GM12873 (cell line): ENCODE measurements around the gene ZBTB20.

Source experiments
- TF ChIP-seq, protein P1 (sequence below): IDR thresholded peaks from 2 replicates; pipeline ENCODE4 v1.5.1; 2012; ENCODE audit warnings: low read depth, mild to moderate bottlenecking, moderate library complexity, low read length, control low read depth; ENCODE audit not compliant: insufficient read depth; ENCODE audit errors: missing control alignments

ZBTB20 gene

DNA sequence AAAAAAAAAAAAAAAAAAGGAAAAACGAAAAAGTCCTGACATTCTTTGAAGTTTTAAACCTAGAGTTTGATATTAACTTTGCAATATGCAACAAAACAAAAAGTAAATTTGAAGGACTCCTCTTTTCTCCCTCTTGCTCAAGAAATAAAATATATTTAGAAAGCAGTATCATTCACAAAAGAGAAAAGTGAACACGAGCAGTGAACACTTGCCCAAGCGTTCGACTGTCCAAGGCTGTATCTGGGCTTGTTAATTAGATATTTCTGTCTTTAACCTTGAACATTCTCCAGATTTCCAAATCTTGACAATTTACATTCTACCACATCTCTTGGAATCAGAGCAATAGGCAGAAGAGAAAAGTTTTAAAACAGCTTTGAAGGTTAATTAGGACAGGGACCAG lies 495.5 kb downstream of the ZBTB20 start:
- TF ChIP-seq, protein P1, sequence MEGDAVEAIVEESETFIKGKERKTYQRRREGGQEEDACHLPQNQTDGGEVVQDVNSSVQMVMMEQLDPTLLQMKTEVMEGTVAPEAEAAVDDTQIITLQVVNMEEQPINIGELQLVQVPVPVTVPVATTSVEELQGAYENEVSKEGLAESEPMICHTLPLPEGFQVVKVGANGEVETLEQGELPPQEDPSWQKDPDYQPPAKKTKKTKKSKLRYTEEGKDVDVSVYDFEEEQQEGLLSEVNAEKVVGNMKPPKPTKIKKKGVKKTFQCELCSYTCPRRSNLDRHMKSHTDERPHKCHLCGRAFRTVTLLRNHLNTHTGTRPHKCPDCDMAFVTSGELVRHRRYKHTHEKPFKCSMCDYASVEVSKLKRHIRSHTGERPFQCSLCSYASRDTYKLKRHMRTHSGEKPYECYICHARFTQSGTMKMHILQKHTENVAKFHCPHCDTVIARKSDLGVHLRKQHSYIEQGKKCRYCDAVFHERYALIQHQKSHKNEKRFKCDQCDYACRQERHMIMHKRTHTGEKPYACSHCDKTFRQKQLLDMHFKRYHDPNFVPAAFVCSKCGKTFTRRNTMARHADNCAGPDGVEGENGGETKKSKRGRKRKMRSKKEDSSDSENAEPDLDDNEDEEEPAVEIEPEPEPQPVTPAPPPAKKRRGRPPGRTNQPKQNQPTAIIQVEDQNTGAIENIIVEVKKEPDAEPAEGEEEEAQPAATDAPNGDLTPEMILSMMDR: no peak

DNA sequence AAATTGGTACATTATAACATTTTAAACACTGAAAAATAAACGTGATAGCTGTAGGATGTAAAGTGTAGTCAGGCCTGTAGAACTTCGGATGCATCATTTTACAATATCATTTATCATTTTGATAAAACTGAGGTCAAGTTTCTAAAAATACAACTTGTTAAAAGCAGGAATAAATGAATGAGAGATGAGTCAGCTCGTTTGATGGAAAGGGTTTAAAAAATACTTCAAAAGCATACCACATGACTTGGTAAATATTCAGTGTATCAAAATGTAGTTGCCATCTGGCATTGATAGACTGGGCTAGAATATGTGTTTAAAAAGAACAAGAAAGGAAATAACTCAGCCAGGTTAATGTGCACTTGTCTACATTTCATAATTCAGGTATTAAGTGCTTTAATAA lies 496.3 kb downstream of the ZBTB20 start:
- TF ChIP-seq, protein P1: no peak

DNA sequence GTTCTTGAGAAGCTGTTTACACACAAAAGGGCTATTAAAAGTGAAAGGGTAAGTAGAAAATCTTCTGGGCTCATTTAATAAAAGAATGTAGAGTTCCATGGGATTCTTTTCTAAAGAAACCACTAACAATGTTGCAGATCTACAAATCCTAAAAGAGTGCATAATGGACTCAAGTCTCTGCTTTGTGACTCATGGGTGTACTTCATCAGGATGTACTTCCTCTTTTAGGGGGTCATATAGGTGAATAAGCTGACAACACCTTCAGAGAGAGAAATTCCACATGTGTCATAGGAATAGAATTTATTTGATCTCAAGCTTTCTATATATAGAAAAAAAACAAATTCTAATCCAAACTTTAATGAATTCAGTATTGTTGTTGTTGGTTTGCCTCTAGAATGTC lies 497.8 kb downstream of the ZBTB20 start:
- TF ChIP-seq, protein P1: no peak

DNA sequence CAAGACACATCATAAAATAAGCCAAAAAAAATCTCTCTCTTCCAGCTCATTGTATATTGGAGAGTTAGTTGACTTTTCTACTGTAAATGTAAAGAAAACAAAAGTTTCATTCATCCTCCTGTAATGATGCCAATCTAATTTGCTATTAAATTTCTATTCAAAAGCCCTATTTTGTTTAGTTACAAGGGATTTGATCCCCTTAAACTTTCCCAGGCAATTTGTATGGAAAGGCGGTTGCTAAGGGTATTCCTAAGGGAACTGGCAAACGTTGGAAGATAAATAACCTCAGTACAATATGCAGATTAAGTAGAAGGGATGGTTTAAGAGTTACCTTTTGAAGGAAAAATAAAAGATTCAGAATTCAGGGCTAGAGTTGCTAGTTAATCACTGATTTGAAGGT lies 500.6 kb downstream of the ZBTB20 start:
- TF ChIP-seq, protein P1: no peak

DNA sequence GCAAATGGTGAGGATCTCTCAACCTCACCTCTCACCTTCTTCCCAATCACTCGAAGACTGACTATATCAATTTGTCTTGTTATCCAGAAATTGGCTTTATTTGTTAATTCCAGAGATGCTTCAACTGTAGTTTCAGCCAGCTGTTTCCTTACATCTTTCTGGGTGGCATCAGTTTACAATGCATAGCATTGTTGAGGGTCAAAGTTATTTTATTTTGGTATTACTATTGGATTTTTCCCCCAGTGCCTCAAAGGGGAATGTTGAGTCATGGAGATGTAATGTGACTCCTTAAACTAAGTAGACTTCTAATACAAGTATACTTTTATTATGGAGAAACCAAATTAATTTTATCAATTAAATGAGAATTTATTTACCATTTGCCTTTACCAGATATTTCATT lies 501.7 kb downstream of the ZBTB20 start:
- TF ChIP-seq, protein P1: no peak

DNA sequence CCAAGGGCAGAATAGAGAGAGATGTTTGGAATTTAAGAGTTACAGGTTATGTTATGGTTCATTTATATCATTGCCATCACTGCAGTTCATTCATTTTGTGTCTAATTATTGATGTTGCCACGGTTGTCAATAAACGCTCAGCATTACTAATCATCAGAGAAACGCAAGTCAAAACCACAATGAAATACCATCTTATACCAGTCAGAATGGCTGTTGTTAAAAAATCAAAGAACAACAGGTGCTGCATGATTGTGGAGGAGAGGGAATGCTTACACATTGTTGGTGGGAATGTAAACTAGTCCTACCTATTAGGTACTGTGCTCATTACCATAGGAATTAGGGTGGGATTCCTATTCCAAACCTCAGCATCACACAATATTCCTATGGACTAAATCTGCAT lies 502.7 kb downstream of the ZBTB20 start:
- TF ChIP-seq, protein P1: no peak

DNA sequence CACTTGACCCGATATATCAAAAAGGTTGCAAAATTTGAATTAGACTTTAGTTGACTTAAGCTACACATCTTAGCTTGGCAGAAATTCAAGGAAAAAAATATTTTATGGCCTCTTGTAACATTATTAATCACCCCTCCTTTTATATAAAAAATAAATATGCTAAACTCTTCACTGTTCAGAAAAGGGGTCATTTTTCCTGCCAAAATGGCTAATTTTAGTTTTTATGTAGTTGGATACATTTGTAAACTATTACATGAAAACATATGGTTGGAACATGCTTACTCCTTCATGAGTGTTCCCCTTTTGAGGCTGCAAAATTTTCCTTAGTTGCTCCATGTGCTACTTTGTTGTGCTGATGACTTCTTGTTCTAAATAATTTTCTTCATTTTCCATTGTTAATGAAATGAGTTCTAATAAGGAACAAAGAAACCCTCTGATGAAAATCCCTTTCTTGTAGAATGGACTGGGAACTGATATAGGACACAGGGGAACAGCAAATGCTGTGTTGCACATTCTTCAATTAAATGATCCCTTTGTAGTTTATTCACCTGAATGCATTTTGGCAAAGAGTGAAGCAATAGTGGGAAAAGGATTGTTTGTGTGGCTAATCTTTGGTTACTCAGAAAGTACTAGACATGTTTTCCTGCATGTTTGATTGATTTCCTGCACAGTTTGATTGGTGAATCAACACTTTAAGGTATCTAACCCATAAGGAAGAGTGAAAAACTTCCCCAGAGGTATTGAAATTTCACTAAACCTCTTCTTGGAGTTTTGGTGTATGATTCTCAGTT lies 503.9 kb downstream of the ZBTB20 start:
- TF ChIP-seq, protein P1: no peak
